HepG2 (cell line): Measurements from ENCODE around the gene MYLK.

ENCODE experiments used
- CERS6 ChIP-seq: sonication (generic); formaldehyde crosslinking; IDR thresholded peaks from 2 replicates; pipeline ENCODE4 v1.5.0; 2020; ENCODE audit warnings: missing genetic modification reagents
- CTCF ChIP-seq: sonication (generic); formaldehyde crosslinking; IDR thresholded peaks from 2 replicates; pipeline ENCODE4 v1.5.0; 2020; ENCODE audit warnings: mild to moderate bottlenecking, missing genetic modification reagents, moderate library complexity
- GTF3A ChIP-seq: sonication (generic); formaldehyde crosslinking; conservative IDR thresholded peaks from 2 replicates; pipeline ENCODE4 v1.4.0; 2020; ENCODE audit warnings: mild to moderate bottlenecking, missing genetic modification reagents
- KAT2B ChIP-seq: fragments of 150-350 bp; IDR thresholded peaks from 2 replicates; pipeline ENCODE4 v1.6.1; 2014; ENCODE audit warnings: low read depth, low read length, borderline replicate concordance
- KDM1A ChIP-seq: IDR thresholded peaks from 2 replicates; pipeline ENCODE4 v1.6.1; 2016; ENCODE audit warnings: missing compliant biosample characterization
- MAFF ChIP-seq: IDR thresholded peaks from 2 replicates; pipeline ENCODE4 v1.6.1; 2011; ENCODE audit warnings: low read depth, low read length, improper control_type of control experiment
- NFYB ChIP-seq: sonication (generic); formaldehyde crosslinking; IDR thresholded peaks from 2 replicates; pipeline ENCODE4 v1.4.0; 2020; ENCODE audit warnings: missing genetic modification reagents
- THRA ChIP-seq: sonication (generic); formaldehyde crosslinking; IDR thresholded peaks from 2 replicates; pipeline ENCODE4 v1.4.0; 2020; ENCODE audit warnings: missing genetic modification reagents, borderline replicate concordance
- ZNF101 ChIP-seq: sonication (generic); formaldehyde crosslinking; IDR thresholded peaks from 2 replicates; pipeline ENCODE4 v1.4.0; 2020; ENCODE audit warnings: mild to moderate bottlenecking, low read depth, missing genetic modification reagents, borderline replicate concordance
- ZNF264 ChIP-seq: sonication (generic); formaldehyde crosslinking; IDR thresholded peaks from 2 replicates; pipeline ENCODE4 v1.4.0; 2020; ENCODE audit warnings: missing genetic modification reagents

GRCh38 chr3:123637131-123637530, 247.0 kb downstream of the MYLK start:
- TF ChIP-seq ZNF264 (CRISPR knock-in tag): no peak
- no peak for TF ChIP-seq KDM1A
- no peak for TF ChIP-seq NFYB
- TF ChIP-seq KAT2B: no peak
- TF ChIP-seq THRA: no peak
- no peak for TF ChIP-seq ZNF101 (CRISPR knock-in tag)
- no peak for TF ChIP-seq CERS6 (CRISPR knock-in tag)
- TF ChIP-seq MAFF: no peak
- no peak for TF ChIP-seq CTCF (CRISPR knock-in tag)
- TF ChIP-seq GTF3A: no peak
